Neuron (in vitro differentiated cells): ENCODE data around the gene ORM2.

Source experiments
- H2AFZ ChIP-seq: one replicate; pipeline ENCODE4 v1.6.1; 2013; ENCODE audit warnings: low read depth, mild to moderate bottlenecking, inconsistent platforms, low read length, moderate library complexity
- H3K27me3 ChIP-seq: one replicate; pipeline ENCODE4 v1.6.1; 2013; ENCODE audit warnings: low read length; ENCODE audit not compliant: insufficient read depth
- H3K36me3 ChIP-seq: one replicate; pipeline ENCODE4 v1.6.1; 2013; ENCODE audit warnings: low read length; ENCODE audit not compliant: insufficient read depth
- H3K4me1 ChIP-seq: one replicate; pipeline ENCODE4 v1.6.1; 2013; ENCODE audit warnings: low read length; ENCODE audit not compliant: insufficient read depth
- H3K4me3 ChIP-seq: 2 replicates; pipeline ENCODE4 v1.5.1; 2013; ENCODE audit warnings: mild to moderate bottlenecking, low read length, moderate library complexity
- H3K9me3 ChIP-seq: one replicate; pipeline ENCODE4 v1.6.1; 2013; ENCODE audit warnings: low read length

ORM2 gene

GRCh38 chr9:114288193-114289091, 41.2 kb upstream of the ORM2 start:
- Histone ChIP-seq H3K36me3 (peaks cover 4% of the 10 kb centered on the region), H3K4me1 (no peaks in the 10 kb centered on the region), H3K9me3 (no peaks in the 10 kb centered on the region), H3K27me3 (no peaks in the 10 kb centered on the region), H2AFZ (no peak overlapping the region), H3K4me3 (no peak overlapping the region)

DNA sequence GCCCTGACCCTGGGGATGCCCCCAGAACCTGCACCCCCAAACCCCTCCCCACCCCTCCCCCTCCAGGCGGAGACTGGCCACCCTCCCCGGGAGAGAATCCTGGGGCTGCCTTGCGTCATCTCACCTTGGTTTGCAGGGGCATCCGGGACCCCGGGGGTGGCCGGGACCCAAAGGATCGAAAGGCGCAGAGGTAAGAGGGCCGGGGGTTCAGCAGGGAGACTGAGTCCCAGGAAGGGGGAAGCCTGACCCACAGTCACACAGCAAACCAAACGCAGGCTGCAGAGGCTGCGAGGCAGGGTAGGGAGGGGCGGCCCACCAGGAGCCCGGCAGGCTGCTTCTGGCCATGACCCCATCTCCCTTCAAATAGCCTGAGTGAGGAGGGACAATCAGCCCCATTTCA, 40.6 kb upstream of the ORM2 start:
- no peaks in the 10 kb centered on the region for H3K27me3 ChIP-seq
- no peaks in the 10 kb centered on the region for H3K4me1 ChIP-seq
- no peak overlapping the region for H2AFZ ChIP-seq
- no peaks in the 10 kb centered on the region for H3K9me3 ChIP-seq
- peaks cover 4% of the 10 kb centered on the region for H3K36me3 ChIP-seq
- H3K4me3 ChIP-seq: no peak overlapping the region

- no peak overlapping the region for H3K4me3 ChIP-seq
- no peak overlapping the region for H2AFZ ChIP-seq
- peaks cover 2% of the 10 kb centered on the region for H3K9me3 ChIP-seq
- H3K36me3 ChIP-seq: peaks cover 4% of the 10 kb centered on the region
- no peaks in the 10 kb centered on the region for H3K27me3 ChIP-seq
- no peaks in the 10 kb centered on the region for H3K4me1 ChIP-seq
Observed at GRCh38 chr9:114289571-114290481, 39.8 kb upstream of the ORM2 start.

DNA sequence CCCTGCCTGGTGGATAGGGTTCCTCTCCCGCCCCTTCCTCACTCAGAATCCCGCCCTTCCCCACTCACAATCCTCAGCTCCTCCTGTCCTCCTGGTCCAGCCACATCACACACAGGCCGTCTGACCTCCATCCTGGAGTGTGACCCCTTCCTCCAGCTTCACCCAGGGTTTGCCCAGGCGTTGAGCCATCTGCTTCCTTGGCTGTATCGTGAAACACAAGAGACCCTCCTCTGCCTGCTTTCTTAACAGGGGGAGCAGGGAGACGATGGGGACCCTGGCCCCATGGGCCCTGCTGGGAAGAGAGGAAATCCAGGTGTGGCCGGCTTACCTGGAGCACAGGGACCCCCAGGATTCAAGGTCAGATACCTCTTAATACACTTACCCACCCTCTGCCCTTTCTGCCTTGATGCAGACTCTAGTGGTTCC, 39.1 kb upstream of the ORM2 start:
- H3K4me3 ChIP-seq: no peak overlapping the region
- H3K4me1 ChIP-seq: no peaks in the 10 kb centered on the region
- no peaks in the 10 kb centered on the region for H3K27me3 ChIP-seq
- H3K9me3 ChIP-seq: peaks cover 3% of the 10 kb centered on the region
- no peak overlapping the region for H2AFZ ChIP-seq
- peaks cover 6% of the 10 kb centered on the region for H3K36me3 ChIP-seq

- Histone ChIP-seq H3K9me3 (peaks cover 3% of the 10 kb centered on the region), H3K4me3 (no peak overlapping the region), H3K27me3 (no peaks in the 10 kb centered on the region), H3K36me3 (peaks cover 6% of the 10 kb centered on the region), H3K4me1 (no peaks in the 10 kb centered on the region), H2AFZ (no peak overlapping the region)
Observed at GRCh38 chr9:114291064-114291474, 38.6 kb upstream of the ORM2 start.

- Histone ChIP-seq H3K27me3 (no peaks in the 10 kb centered on the region), H3K36me3 (peaks cover 6% of the 10 kb centered on the region)
Observed at GRCh38 chr9:114291886-114292590, 37.6 kb upstream of the ORM2 start.

DNA sequence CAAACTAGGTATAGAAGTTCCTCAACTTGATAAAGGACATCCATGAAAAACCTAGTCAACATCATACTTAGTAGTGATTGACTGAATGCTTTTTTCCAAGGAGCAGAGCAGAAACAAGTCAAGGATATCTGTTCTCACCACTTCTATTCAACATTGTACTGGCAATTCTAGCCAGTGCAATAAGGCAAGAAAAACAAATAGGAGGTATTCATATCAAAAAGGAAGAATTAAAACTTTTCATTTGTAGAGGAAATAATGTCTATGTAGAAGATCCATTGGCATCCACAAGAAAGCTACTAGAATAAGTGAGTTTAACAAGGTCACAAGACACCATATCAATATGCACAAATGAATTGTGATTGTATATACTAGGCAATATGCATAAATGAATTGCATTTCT, 35.0 kb upstream of the ORM2 start:
- no peak overlapping the region for H3K4me3 ChIP-seq
- no peaks in the 10 kb centered on the region for H3K4me1 ChIP-seq
- H2AFZ ChIP-seq: no peak overlapping the region
- no peaks in the 10 kb centered on the region for H3K27me3 ChIP-seq
- peaks cover 6% of the 10 kb centered on the region for H3K36me3 ChIP-seq
- H3K9me3 ChIP-seq: peaks cover 5% of the 10 kb centered on the region

More at GRCh38 chr9:114291886-114292590, 37.6 kb upstream of the ORM2 start:
- no peak overlapping the region for H2AFZ ChIP-seq
- H3K4me3 ChIP-seq: no peak overlapping the region
- H3K4me1 ChIP-seq: no peaks in the 10 kb centered on the region
- peaks cover 5% of the 10 kb centered on the region for H3K9me3 ChIP-seq

DNA sequence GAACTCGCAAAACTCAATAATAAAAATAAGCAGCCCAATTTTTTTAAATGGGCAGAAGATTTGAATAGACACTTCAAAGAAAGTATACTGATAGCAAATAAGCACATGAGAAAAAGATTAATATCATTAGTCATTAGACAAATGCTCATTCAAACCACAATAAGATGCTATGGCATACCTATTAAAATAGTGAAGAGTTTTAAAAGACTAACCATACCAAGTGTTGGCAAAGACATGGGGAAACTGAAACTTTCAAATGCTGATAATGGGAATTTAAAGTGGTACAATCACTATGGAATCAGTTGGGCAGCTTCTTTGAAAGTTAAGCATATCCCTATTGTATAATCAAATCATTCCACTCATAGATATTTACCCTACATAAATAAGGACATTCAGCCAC, 33.3 kb upstream of the ORM2 start:
- no peaks in the 10 kb centered on the region for H3K27me3 ChIP-seq
- H3K4me1 ChIP-seq: no peaks in the 10 kb centered on the region
- H3K4me3 ChIP-seq: no peak overlapping the region
- H2AFZ ChIP-seq: no peak overlapping the region
- H3K36me3 ChIP-seq: peaks cover 6% of the 10 kb centered on the region
- peaks cover 6% of the 10 kb centered on the region for H3K9me3 ChIP-seq

DNA sequence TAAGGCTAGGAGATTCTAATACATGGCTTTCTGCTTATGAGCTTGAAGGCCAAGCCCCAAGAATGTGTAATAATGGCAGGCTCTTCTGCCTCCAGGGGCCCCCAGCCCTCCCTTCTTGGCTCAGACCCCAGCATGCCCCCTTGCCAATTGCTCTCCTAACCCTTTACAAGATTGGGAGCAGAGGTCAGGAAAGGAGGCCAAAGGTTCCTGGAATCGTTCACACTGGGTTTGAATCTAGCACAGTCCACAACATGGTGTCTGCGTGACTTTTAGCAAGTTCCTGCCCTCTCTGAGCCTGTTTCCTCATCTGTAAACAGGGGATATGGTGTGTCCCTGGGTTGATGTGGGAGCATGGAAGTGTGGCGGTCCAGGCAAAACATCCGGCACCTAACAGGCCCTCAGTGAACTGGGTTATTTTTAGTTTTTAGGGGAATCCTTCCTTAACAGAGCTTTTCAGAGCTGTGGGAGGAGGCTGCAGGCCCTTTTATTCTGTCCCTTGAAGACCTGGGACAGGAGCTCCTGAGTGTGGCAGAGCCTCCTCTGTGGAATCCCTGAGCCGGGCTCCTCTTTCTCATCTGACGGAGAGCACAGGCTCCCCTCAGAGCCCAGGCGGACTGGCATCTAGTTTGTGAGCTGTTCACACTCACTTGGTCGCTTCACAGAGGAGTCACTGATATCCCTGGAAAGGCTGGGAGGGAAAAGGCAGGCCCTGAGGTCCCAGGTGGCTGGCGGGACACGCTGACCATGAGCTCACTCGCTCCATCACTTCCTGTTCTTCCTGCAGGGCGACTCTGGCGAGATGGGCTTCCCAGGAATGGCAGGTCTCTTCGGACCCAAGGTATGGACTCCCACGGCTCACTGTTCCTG, 30.1 kb upstream of the ORM2 start:
- H3K4me3 ChIP-seq: no peak overlapping the region
- H3K4me1 ChIP-seq: no peaks in the 10 kb centered on the region
- H3K27me3 ChIP-seq: no peaks in the 10 kb centered on the region
- peaks cover 3% of the 10 kb centered on the region for H3K36me3 ChIP-seq
- no peak overlapping the region for H2AFZ ChIP-seq
- peaks cover 6% of the 10 kb centered on the region for H3K9me3 ChIP-seq

DNA sequence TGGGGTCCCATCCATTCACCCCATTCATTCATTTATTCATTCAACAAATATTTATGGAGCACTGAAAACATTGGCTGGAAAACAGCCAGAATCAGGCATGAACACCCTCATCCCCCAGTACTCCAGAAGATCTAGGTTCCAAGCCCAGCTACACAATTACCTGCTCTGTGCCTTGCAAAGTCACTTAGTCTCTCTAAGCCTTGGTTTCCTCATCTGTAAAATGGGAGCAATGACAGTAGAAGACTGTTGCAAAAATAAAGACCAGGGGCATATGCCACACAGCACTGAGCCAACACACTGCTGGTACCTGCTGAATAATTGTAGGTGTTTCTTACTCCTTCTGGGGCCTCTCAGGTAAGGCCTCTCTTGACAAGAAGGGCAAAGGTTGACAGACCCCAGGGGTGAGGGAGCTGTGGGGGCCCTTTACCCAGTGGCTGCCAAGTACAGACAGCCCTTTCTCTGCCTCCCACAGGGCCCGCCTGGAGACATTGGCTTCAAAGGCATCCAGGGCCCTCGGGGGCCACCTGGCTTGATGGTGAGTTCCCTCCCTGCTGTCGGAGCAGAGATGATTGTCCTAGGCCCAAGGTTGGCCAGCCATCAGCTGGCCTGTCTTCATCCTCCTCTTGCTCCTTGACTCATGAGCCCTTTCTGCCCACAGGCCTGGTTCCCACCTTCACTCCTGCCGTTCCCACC, 29.4 kb upstream of the ORM2 start:
- H3K36me3 ChIP-seq: peaks cover under 1% of the 10 kb centered on the region
- no peak overlapping the region for H2AFZ ChIP-seq
- H3K4me1 ChIP-seq: no peaks in the 10 kb centered on the region
- no peaks in the 10 kb centered on the region for H3K27me3 ChIP-seq
- no peak overlapping the region for H3K4me3 ChIP-seq
- peaks cover 3% of the 10 kb centered on the region for H3K9me3 ChIP-seq

DNA sequence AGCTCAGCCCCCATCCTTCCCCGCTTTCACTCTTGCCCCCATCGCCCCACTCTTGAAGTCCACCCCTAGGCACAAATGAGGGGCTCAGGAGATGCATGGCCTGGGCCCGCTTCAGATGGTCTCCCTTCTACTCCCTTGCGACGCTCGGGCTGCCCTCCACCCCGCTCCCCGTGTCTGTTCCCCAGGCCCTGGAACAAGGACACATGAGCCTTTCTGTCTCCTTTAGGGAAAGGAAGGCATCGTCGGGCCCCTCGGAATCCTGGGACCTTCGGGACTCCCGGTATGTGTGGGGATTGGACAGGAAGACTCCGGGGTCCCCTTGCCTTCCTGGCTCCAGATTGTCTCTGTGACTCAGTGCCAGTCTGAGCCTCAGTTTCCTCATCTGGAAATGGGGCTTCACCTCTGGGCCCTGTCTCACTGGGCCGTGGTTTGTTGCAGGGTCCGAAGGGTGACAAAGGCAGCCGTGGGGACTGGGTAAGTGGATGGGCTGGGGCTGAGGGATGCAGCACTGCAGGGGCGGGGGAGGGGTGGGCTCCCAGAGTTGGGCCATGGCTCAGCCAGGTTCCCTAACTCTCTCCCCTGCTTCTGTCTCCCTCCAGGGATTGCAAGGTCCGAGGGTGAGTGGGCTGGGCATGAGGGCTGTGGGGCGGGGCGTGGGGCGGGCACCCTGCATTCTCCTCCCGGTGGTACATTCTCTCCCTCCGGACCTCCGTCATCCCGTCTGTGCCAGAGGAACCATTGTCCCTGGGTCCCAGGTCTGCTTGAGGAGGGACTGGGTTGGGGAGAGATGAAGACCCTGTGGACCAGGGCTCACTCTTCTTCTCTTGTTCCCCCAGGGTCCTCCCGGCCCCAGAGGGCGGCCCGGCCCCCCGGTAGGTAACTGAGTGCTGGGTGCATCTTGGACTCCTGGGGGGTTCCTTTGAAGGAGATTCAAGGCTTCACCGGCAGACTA, 28.5 kb upstream of the ORM2 start:
- Histone ChIP-seq H2AFZ (no peak overlapping the region), H3K9me3 (peaks cover 3% of the 10 kb centered on the region), H3K36me3 (no peaks in the 10 kb centered on the region), H3K4me1 (no peaks in the 10 kb centered on the region), H3K27me3 (no peaks in the 10 kb centered on the region), H3K4me3 (no peak overlapping the region)
